Measurements from ENCODE around the gene DENND6B. TPM values are rescaled to one million over a fixed set of nuclear protein-coding genes. Genes with fewer than 3 reads are reported as not detected.

Gene DENND6B
- total and polyA plus RNA-seq, 2 of the 13 experiments (the other 11 are each of a cell fraction or from before 2014, with no cell fraction given), result 0.95 to 3.8 TPM

- TF ChIP-seq ZFP91 (CRISPR knock-in tag; IDR thresholded peaks at IDR 0.05; ENCODE audit: borderline replicate concordance), result peak; percentile 44
- TF ChIP-seq RXRB (CRISPR knock-in tag; IDR thresholded peaks at IDR 0.05; ENCODE audit: borderline replicate concordance), result peak; percentile 73
- no peak for TF ChIP-seq TBX3 (IDR thresholded peaks at IDR 0.05; ENCODE audit: borderline replicate concordance)
- no peak for TF ChIP-seq LBX2 (CRISPR knock-in tag; IDR thresholded peaks at IDR 0.05; ENCODE audit: borderline replicate concordance)
- TF ChIP-seq ZNF180 (CRISPR knock-in tag; IDR thresholded peaks at IDR 0.05; ENCODE audit: borderline replicate concordance, low read depth), result no peak
- no peak for TF ChIP-seq EP300 (IDR thresholded peaks at IDR 0.05; ENCODE audit: low read depth in 2 of 2, low read length in 2 of 2)
- no peak for TF ChIP-seq EP300 (CRISPR knock-in tag; IDR thresholded peaks at IDR 0.05; ENCODE audit: borderline replicate concordance)
- no peak for TF ChIP-seq KLF15 (CRISPR knock-in tag; IDR thresholded peaks at IDR 0.05; ENCODE audit: borderline replicate concordance)
- TF ChIP-seq ZNF710 (CRISPR knock-in tag; IDR thresholded peaks at IDR 0.05; ENCODE audit: borderline replicate concordance), result 0 out of 2 replicates have a peak, but pooled peaks have one; percentile 11
- no peak for TF ChIP-seq AHDC1 (CRISPR knock-in tag; IDR thresholded peaks at IDR 0.05; ENCODE audit: borderline replicate concordance)
- TF ChIP-seq ETV5 (CRISPR knock-in tag; IDR thresholded peaks at IDR 0.05; ENCODE audit: borderline replicate concordance), result peak; percentile 62; the same call in 1 of the 2 replicates
- 0 out of 2 replicates have a peak, but pooled peaks have one; percentile 23 for TF ChIP-seq ARNTL (CRISPR knock-in tag; IDR thresholded peaks at IDR 0.05)
- TF ChIP-seq SP5 (CRISPR knock-in tag; IDR thresholded peaks at IDR 0.05; ENCODE audit: borderline replicate concordance, low read depth), result peak; percentile 80
- TF ChIP-seq NFYB (CRISPR knock-in tag; IDR thresholded peaks at IDR 0.05), result no peak
- TF ChIP-seq PATZ1 (CRISPR knock-in tag; IDR thresholded peaks at IDR 0.05), result peak; percentile 33; the same call in 1 of the 2 replicates
Observed at GRCh38 chr22:50296658-50297490, 29.9 kb downstream of the DENND6B start (continued).

Data from HepG2 (cell line).